Neural cell (in vitro differentiated cells): ENCODE data around the gene RAD51B. TPM values are rescaled to one million over a fixed set of nuclear protein-coding genes. Genes with fewer than 3 reads are reported as not detected.

Experiments
- H2AFZ ChIP-seq: fragments of 200-600, 300-800 bp; sonication (generic), shearing (Covaris generic); 2 replicates; pipeline ENCODE4 v1.6.0; 2014; ENCODE audit warnings: low read depth, mild to moderate bottlenecking, antibody characterized with exemption, low read length, moderate library complexity
- H3F3A ChIP-seq: fragments of 200-600 bp; shearing (Covaris generic); 2 replicates; pipeline ENCODE4 v1.6.1; 2016; ENCODE audit warnings: mild to moderate bottlenecking, moderate library complexity, mixed read lengths, antibody characterized with exemption, low read length; ENCODE audit not compliant: insufficient read depth, poor library complexity, severe bottlenecking
- H3K27ac ChIP-seq: fragments of 200-600, 300-800 bp; sonication (generic), shearing (Covaris generic); 2 replicates; pipeline ENCODE4 v1.5.1; 2014; ENCODE audit warnings: mild to moderate bottlenecking, low read length, moderate library complexity
- H3K27me3 ChIP-seq: fragments of 300-800, 200-600 bp; sonication (generic), shearing (Covaris generic); 2 replicates; pipeline ENCODE4 v1.6.0; 2014; ENCODE audit warnings: mild to moderate bottlenecking, low read depth, low read length, moderate library complexity; ENCODE audit not compliant: insufficient read depth
- H3K36me3 ChIP-seq: fragments of 300-800, 200-600 bp; sonication (generic), shearing (Covaris generic); 2 replicates; pipeline ENCODE4 v1.5.1; 2014; ENCODE audit warnings: mild to moderate bottlenecking, antibody characterized with exemption, low read length, moderate library complexity; ENCODE audit not compliant: insufficient read depth
- H3K4me2 ChIP-seq: fragments of 300-800, 200-600 bp; sonication (generic), shearing (Covaris generic); 2 replicates; pipeline ENCODE4 v1.6.0; 2014; ENCODE audit warnings: mild to moderate bottlenecking, low read length
- H3K4me3 ChIP-seq: fragments of 300-800, 200-600 bp; sonication (generic), shearing (Covaris generic); 2 replicates; pipeline ENCODE4 v1.5.1; 2014; ENCODE audit warnings: mild to moderate bottlenecking, low read length, moderate library complexity
- H3K79me2 ChIP-seq: fragments of 200-600 bp; shearing (Covaris generic); replicated peaks from 2 replicates; pipeline ENCODE4 v1.6.0; 2014; ENCODE audit warnings: mild to moderate bottlenecking, low read length, moderate library complexity; ENCODE audit not compliant: insufficient read depth
- H3K9ac ChIP-seq: fragments of 300-800, 200-600 bp; sonication (generic), shearing (Covaris generic); 2 replicates; pipeline ENCODE4 v1.6.1; 2016; ENCODE audit warnings: mild to moderate bottlenecking, low read length, mixed read lengths
- H3K9me2 ChIP-seq: fragments of 200-600 bp; shearing (Covaris generic); 2 replicates; pipeline ENCODE4 v1.6.1; 2016; ENCODE audit warnings: mild to moderate bottlenecking, low read length, mixed read lengths; ENCODE audit not compliant: insufficient read depth
- H3K9me3 ChIP-seq: fragments of 200-600, 300-800 bp; sonication (generic), shearing (Covaris generic); 2 replicates; pipeline ENCODE4 v1.6.1; 2016; ENCODE audit warnings: mild to moderate bottlenecking, mixed run types, low read length, moderate library complexity, mixed read lengths
- H4K20me1 ChIP-seq: fragments of 200-600 bp; shearing (Covaris generic); 2 replicates; pipeline ENCODE4 v1.6.1; 2016; ENCODE audit warnings: mild to moderate bottlenecking, mixed run types; ENCODE audit not compliant: insufficient read depth
- EP300 ChIP-seq: fragments of 450-650 bp; conservative IDR thresholded peaks from 2 replicates; pipeline ENCODE4 v1.6.1; 2014; ENCODE audit warnings: antibody characterized with exemption, mild to moderate bottlenecking, moderate library complexity; ENCODE audit not compliant: poor library complexity, severe bottlenecking
- EZH2 ChIP-seq: fragments of 200-600, 300-800 bp; shearing (Covaris generic), sonication (generic); IDR thresholded peaks from 2 replicates; pipeline ENCODE4 v1.6.1; 2014; ENCODE audit warnings: antibody characterized with exemption, low read length, borderline replicate concordance, mild to moderate bottlenecking; ENCODE audit not compliant: insufficient read depth, poor library complexity, severe bottlenecking
- MXI1 ChIP-seq: fragments of 450-650 bp; conservative IDR thresholded peaks from 2 replicates; pipeline ENCODE4 v1.6.1; 2014; ENCODE audit warnings: antibody characterized with exemption, mild to moderate bottlenecking; ENCODE audit not compliant: poor library complexity, severe bottlenecking
- POLR2AphosphoS5 ChIP-seq: IDR thresholded peaks from 2 replicates; pipeline ENCODE4 v1.6.1; 2012
- RAD21 ChIP-seq: fragments of 450-650 bp; conservative IDR thresholded peaks from 2 replicates; pipeline ENCODE4 v1.6.1; 2014; ENCODE audit warnings: antibody characterized with exemption, mild to moderate bottlenecking, moderate library complexity
- SMC3 ChIP-seq: fragments of 450-650 bp; conservative IDR thresholded peaks from 2 replicates; pipeline ENCODE4 v1.6.1; 2014; ENCODE audit warnings: antibody characterized with exemption, mild to moderate bottlenecking, moderate library complexity; ENCODE audit not compliant: poor library complexity
- TAF1 ChIP-seq: IDR thresholded peaks from 2 replicates; pipeline ENCODE4 v1.6.1; 2012; ENCODE audit warnings: low read depth
- polyA plus RNA-seq: library from polyadenylated mRNA; depleted of rRNA; stranded (reverse); fragments of >200 nt; gene quantifications from 2 replicates; pipeline ENCODE4 v1.2.3, GENCODE V29; 2014
- TF ChIP-seq, protein P1 (sequence below): fragments of 450-650 bp; IDR thresholded peaks from 2 replicates; pipeline ENCODE4 v1.5.1; 2014; ENCODE audit warnings: antibody characterized with exemption, mild to moderate bottlenecking, moderate library complexity; ENCODE audit not compliant: poor library complexity, severe bottlenecking
- TF ChIP-seq, protein P2 (sequence below): IDR thresholded peaks from 2 replicates; pipeline ENCODE4 v1.6.1; 2012; ENCODE audit warnings: borderline replicate concordance

The RAD51B gene
- polyA plus RNA-seq, 1 donor from 2014 or later, result 3.1 TPM

DNA sequence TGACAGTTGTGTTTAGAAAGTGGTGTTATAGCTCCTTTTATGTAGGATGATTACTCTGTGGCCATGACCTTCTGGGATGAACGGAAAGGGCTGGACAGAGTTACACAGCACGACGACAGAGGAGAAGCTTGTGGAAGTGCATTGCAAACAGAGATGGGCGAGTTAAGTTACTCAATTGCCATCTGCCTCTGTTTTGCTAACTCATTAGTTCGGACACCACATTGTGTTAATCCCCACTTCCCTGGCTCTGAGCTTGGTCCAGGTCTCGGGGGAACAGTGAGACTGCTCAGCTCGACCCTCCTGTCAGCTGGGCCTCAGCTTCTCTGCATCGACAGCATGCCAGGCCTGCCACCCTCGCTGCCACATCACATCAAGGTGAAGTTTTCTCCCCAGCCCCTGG lies 565.3 kb downstream of the RAD51B start:
- Histone ChIP-seq H3K4me3 (no peak overlapping the region), H3K4me2 (no peak overlapping the region), H3K9ac (no peak overlapping the region), H3K79me2 (no peaks in the 10 kb centered on the region), H3K9me3 (no peaks in the 10 kb centered on the region), H3F3A (no peaks in the 10 kb centered on the region), H3K27me3 (no peaks in the 10 kb centered on the region), H4K20me1 (no peaks in the 10 kb centered on the region), H3K9me2 (no peaks in the 10 kb centered on the region), H3K27ac (no peak overlapping the region), H2AFZ (no peak overlapping the region), H3K36me3 (no peaks in the 10 kb centered on the region)
- TF ChIP-seq EZH2 (no peak), SMC3 (no peak), POLR2AphosphoS5 (no peak), MXI1 (no peak), RAD21 (no peak), TAF1 (no peak), EP300 (no peak)
- TF ChIP-seq, protein P1, sequence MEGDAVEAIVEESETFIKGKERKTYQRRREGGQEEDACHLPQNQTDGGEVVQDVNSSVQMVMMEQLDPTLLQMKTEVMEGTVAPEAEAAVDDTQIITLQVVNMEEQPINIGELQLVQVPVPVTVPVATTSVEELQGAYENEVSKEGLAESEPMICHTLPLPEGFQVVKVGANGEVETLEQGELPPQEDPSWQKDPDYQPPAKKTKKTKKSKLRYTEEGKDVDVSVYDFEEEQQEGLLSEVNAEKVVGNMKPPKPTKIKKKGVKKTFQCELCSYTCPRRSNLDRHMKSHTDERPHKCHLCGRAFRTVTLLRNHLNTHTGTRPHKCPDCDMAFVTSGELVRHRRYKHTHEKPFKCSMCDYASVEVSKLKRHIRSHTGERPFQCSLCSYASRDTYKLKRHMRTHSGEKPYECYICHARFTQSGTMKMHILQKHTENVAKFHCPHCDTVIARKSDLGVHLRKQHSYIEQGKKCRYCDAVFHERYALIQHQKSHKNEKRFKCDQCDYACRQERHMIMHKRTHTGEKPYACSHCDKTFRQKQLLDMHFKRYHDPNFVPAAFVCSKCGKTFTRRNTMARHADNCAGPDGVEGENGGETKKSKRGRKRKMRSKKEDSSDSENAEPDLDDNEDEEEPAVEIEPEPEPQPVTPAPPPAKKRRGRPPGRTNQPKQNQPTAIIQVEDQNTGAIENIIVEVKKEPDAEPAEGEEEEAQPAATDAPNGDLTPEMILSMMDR, result no peak
- TF ChIP-seq, protein P2, sequence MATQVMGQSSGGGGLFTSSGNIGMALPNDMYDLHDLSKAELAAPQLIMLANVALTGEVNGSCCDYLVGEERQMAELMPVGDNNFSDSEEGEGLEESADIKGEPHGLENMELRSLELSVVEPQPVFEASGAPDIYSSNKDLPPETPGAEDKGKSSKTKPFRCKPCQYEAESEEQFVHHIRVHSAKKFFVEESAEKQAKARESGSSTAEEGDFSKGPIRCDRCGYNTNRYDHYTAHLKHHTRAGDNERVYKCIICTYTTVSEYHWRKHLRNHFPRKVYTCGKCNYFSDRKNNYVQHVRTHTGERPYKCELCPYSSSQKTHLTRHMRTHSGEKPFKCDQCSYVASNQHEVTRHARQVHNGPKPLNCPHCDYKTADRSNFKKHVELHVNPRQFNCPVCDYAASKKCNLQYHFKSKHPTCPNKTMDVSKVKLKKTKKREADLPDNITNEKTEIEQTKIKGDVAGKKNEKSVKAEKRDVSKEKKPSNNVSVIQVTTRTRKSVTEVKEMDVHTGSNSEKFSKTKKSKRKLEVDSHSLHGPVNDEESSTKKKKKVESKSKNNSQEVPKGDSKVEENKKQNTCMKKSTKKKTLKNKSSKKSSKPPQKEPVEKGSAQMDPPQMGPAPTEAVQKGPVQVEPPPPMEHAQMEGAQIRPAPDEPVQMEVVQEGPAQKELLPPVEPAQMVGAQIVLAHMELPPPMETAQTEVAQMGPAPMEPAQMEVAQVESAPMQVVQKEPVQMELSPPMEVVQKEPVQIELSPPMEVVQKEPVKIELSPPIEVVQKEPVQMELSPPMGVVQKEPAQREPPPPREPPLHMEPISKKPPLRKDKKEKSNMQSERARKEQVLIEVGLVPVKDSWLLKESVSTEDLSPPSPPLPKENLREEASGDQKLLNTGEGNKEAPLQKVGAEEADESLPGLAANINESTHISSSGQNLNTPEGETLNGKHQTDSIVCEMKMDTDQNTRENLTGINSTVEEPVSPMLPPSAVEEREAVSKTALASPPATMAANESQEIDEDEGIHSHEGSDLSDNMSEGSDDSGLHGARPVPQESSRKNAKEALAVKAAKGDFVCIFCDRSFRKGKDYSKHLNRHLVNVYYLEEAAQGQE, result no peak

DNA sequence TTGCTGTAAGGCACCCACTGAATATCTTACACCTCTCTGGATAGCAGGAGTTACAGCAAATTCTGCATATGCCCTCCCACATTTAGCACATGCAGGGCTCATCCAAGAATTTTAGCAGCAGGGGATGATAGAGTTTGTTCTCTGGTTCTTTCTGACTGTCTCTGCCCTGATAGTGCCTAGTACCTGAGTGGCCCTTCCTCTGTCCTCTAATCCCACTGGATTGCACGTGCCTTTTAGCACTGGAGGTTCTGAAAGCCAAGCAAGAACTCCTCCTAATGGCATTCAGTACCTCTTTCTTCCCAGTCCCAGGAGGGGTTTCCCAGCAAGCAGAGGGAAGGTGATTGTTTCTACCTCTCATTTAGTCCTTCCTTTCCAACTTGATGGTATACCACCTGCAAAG lies 566.9 kb downstream of the RAD51B start:
- Histone ChIP-seq H3K36me3 (no peaks in the 10 kb centered on the region), H3K27ac (no peak overlapping the region), H4K20me1 (no peaks in the 10 kb centered on the region), H3K4me3 (no peak overlapping the region), H2AFZ (no peak overlapping the region), H3K79me2 (no peaks in the 10 kb centered on the region), H3F3A (no peaks in the 10 kb centered on the region), H3K4me2 (no peak overlapping the region), H3K9ac (no peak overlapping the region), H3K27me3 (no peaks in the 10 kb centered on the region), H3K9me3 (no peaks in the 10 kb centered on the region), H3K9me2 (no peaks in the 10 kb centered on the region)
- TF ChIP-seq, protein P2, result no peak
- TF ChIP-seq POLR2AphosphoS5 (no peak), MXI1 (no peak), EP300 (no peak), RAD21 (no peak), SMC3 (no peak), EZH2 (no peak)
- TF ChIP-seq, protein P1, result no peak
